ENCODE measurements around the gene SCML1.

The SCML1 gene, protein sequence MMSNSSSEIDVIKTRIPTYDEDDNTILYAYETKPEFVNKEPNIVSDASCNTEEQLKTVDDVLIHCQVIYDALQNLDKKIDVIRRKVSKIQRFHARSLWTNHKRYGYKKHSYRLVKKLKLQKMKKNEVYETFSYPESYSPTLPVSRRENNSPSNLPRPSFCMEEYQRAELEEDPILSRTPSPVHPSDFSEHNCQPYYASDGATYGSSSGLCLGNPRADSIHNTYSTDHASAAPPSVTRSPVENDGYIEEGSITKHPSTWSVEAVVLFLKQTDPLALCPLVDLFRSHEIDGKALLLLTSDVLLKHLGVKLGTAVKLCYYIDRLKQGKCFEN

GRCh38 chrX:17736856-17737709, at the start of gene SCML1:
Gene SCML1 (plus strand): TSS chrX:17737493. CDS start chrX:17744187, 6,694 bp downstream.
- peak; percentile 78 for DNase-seq (ENCODE audit: low read depth, low spot score)

DNA sequence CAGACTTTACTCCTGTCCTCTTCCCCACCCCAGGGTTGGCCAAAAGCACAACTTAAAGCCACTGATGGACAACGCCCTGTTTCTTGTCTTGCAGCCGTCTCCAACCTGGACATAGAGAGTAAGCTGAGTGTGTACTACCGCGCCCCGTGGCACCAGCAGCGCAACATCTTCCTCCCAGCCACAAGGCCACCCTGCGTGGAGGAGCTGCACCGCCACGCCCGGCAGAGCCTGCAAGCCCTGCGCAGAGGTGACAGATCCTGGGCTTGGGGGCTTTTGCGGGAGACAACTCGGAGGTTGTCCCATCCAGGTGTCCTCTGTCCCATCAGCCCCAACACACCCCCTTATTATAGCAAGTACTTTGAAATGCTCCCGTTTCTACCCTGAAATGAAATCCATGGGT, 49.6 kb upstream of the SCML1 start:
- DNase-seq (ENCODE audit: low read depth, low spot score): no peak

DNA sequence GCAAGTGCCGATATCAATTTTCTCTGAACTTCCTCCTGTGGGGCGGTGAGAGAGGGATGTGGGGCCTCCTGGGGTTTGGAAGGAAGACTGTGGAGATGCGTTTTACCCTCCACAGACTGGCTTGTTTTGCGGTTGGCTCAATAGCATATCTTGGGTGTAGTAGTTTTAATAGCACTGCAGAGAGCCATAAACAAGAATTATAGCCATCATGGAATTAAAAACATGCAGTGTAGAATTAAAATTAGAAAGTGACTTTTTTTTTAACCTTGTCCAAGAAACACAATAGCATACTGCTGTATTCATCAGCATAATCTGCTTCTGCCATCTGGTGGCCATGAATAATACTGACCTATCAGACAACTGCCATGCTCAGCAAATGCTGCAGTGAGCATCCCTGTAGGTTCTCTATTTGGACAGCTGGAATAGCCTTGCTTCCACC, 47.3 kb upstream of the SCML1 start:
- DNase-seq (ENCODE audit: low read depth, low spot score): no peak

- DNase-seq (ENCODE audit: low read depth, low spot score): no peak
These were observed 44.5 kb upstream of the SCML1 start for GRCh38 chrX:17692709-17693346.

DNA sequence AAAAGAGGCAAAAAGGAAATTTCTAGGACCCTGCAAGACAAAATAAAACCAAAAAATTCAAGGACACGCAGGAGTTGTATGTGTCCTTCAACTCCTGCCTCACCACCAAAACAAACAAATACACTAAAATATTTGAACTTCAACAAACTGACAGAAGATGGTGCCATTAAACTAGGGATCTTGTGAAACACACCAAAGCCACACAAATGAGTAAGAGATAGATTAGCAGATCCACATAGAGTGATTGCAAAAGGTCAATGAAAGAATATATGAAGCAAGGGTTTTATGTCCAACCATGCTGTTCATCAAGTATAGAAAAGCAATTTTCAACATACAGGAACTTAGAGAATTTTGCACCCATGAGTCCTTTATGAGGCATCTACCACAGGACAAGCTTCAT, 40.1 kb upstream of the SCML1 start:
- DNase-seq (ENCODE audit: low read depth, low spot score): no peak

DNA sequence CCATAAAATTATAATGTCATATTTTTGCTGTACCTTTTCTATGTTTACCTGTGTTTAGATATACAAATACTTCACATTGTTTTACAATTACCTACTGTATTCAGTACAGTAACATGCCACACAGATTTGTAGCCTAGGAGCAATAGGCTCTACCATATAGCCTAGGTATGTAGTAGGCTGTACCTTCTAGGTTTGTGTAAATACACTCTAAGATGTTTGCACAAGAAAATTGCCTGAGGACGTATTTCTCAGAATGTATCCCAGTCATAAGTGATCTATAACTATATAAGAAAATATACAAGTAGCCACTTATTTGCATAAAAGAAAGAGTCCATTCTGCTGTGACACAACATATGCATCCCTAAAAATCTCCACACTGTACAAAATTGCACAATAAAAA, 36.3 kb upstream of the SCML1 start:
- DNase-seq (ENCODE audit: low read depth, low spot score): no peak

DNA sequence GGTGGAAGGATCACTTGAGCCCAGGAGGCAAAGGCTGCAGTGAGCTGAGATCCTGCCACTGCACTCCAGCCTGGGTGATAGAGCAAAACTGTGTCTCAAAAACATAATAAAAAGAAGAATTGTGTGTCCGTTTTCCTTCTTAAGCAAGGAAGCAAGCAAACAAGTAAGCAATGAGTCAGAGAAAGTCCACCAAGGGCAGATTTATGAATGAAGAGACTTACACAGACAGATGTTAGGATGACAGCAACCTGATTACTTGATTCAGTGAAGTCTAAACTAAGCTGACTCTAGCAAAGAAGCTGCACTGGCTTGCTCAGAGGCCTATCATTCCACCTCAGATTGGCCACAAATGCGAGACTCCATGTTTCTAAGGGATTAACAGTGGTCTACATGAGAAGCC, 34.1 kb upstream of the SCML1 start:
- DNase-seq (ENCODE audit: low read depth, low spot score): no peak

- no peak for DNase-seq (ENCODE audit: low read depth, low spot score)
These were observed 32.1 kb upstream of the SCML1 start for GRCh38 chrX:17705211-17705610.

GRCh38 chrX:17706676-17707075, 30.6 kb upstream of the SCML1 start:
- DNase-seq (ENCODE audit: low read depth, low spot score): no peak

DNA sequence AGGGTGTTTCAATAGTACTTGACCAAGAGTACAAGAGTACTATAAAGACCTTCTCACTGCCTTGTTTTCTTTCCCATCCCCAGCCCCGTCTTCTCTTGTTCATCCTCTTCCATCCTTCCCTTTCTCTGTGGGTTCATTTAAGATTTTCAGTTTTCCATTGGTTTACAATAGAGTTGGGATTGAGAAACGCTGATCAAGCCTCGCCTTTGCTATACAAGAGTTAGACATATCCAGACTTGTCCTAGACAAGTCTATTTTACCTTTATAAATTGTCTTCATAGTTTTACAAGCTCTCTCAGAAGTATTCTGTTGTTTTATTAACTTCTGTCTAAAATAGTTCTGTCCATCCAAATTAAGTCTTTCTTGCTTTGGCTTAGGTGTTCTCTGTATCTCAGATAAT, 29.6 kb upstream of the SCML1 start:
- no peak for DNase-seq (ENCODE audit: low read depth, low spot score)

GRCh38 chrX:17710871-17711301, 26.4 kb upstream of the SCML1 start:
- no peak for DNase-seq (ENCODE audit: low read depth, low spot score)

DNA sequence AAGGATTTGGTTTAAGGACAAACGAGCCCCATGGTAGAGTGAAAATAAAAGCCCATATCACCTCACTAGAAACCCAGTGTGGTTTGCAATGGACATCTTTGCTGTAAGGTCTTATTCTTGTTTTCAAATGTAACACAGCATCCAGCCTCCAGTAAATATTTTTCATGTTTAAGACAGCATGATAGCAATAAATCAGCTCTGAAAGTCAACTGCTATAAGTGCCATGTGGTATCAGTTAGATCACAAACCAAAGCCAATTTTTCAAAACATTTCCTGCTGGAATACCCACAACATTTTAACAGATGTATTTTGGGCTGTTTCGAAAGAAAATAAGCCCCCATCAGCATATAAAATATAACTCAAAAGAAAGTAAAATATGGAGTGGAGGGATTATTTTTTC, 24.0 kb upstream of the SCML1 start:
- no peak for DNase-seq (ENCODE audit: low read depth, low spot score)

DNA sequence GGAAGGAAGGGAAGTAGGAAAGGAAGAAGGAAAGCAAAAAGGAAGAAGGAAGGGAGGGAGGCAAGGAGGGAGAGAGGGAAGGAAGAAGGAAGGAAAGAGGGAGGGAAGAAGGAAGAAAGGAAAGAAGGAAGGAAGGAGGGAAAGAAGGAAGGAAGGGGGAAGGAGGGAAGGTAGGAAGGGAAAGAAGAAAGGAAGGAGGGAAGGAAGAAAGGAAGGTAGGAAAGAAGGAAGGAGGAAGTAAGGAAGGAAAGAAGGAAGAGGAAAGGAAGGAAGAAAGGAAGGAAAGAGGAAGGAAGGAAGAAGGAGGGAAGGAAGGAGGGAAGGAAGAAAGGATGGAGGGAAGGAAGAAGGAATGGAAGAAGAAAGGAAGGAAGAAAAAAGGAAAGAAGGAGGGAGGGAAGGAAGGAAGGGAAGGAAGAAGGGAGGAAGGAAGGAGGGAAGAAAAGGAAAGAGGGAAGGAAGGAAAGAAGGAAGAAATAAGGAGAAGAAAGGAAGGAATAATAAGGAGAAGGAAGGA, 18.6 kb upstream of the SCML1 start:
- no peak for DNase-seq (ENCODE audit: low read depth, low spot score)

GRCh38 chrX:17719711-17720110, 17.6 kb upstream of the SCML1 start:
- no peak for DNase-seq (ENCODE audit: low read depth, low spot score)

DNA sequence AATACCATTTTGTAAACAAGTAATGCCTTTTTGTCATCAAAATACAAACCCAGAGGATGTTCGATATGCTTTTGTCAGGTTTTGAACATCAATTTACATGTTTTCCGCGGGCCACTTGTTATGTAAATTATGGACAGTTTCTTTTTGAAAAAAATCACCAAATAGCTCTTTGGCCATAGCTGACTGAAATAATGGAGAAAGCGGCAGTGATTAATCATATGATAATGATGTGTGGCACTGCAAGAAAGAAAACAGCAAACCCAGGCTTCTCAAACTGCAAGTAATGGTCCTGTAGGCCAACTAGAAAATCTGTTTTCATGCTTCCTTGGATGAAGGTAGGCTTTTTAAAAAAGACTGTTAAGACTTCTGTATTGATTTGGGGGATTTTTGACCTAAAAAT, 15.6 kb upstream of the SCML1 start:
- DNase-seq (ENCODE audit: low read depth, low spot score): no peak

- DNase-seq (ENCODE audit: low read depth, low spot score): no peak
These were observed 12.1 kb upstream of the SCML1 start for GRCh38 chrX:17725181-17725580.

- DNase-seq (ENCODE audit: low read depth, low spot score): no peak
These were observed 5.0 kb upstream of the SCML1 start for GRCh38 chrX:17732138-17732783.

- DNase-seq (ENCODE audit: low read depth, low spot score): no peak
These were observed 1.9 kb upstream of the SCML1 start for GRCh38 chrX:17735406-17735805.

- no peak for DNase-seq (ENCODE audit: low read depth, low spot score)
These were observed 826 bp upstream of the SCML1 start for GRCh38 chrX:17736478-17736855.

GRCh38 chrX:17737710-17737985, 355 bp downstream of the SCML1 start:
- no peak for DNase-seq (ENCODE audit: low read depth, low spot score)

- no peak for DNase-seq (ENCODE audit: low read depth, low spot score)
These were observed 857 bp downstream of the SCML1 start for GRCh38 chrX:17737986-17738713.
